ENCODE measurements around the gene CTDSPL2. TPM values are rescaled to one million over a fixed set of nuclear protein-coding genes. Genes with fewer than 3 reads are reported as not detected.

CTDSPL2 gene
- polyA plus RNA-seq, 2 of the 4 experiments (the other 2 are of a cell fraction) = 15.4 to 50.1 TPM

GRCh38 chr15:44536962-44537734 is 109.7 kb downstream of the CTDSPL2 start, which contains the start of gene EIF3J (continued):
- TF ChIP-seq NPAS2 (CRISPR knock-in tag; IDR thresholded peaks at IDR 0.05; ENCODE audit: borderline replicate concordance) (no peak), MAX (IDR thresholded peaks at IDR 0.05) (peak; percentile 7), CHD2 (IDR thresholded peaks at IDR 0.05; ENCODE audit: low read length, partially characterized antibody) (no peak), E2F6 (IDR thresholded peaks at IDR 0.05; ENCODE audit: borderline replicate concordance, low read depth) (peak; percentile 64), CBX8 (IDR thresholded peaks at IDR 0.05) (no peak), CTCF (IDR thresholded peaks at IDR 0.05) (no peak), USF2 (IDR thresholded peaks at IDR 0.05) (no peak), FOSB (CRISPR knock-in tag; IDR thresholded peaks at IDR 0.05) (no peak), HEYL (CRISPR knock-in tag; IDR thresholded peaks at IDR 0.05) (no peak), TFCP2L1 (CRISPR knock-in tag; IDR thresholded peaks at IDR 0.05) (no peak), NR3C1 (IDR thresholded peaks at IDR 0.05) (no peak), EHF (CRISPR knock-in tag; IDR thresholded peaks at IDR 0.05) (no peak), GATA3 (IDR thresholded peaks at IDR 0.05; ENCODE audit: borderline replicate concordance) (no peak), CHD4 (IDR thresholded peaks at IDR 0.05; ENCODE audit: borderline replicate concordance) (no peak), HOXB5 (CRISPR knock-in tag; IDR thresholded peaks at IDR 0.05) (0 out of 2 replicates have a peak, but pooled peaks have one; percentile 31), MAFK (IDR thresholded peaks at IDR 0.05; ENCODE audit: partially characterized antibody) (no peak), MAZ (IDR thresholded peaks at IDR 0.05; ENCODE audit: borderline replicate concordance, low read depth, low read length) (no peak), POLR2A (IDR thresholded peaks at IDR 0.05; ENCODE audit: low read length) (peak; percentile 57), ZFP36 (IDR thresholded peaks at IDR 0.05; ENCODE audit: borderline replicate concordance, partially characterized antibody) (no peak), JUNB (IDR thresholded peaks at IDR 0.05) (no peak), SMC3 (IDR thresholded peaks at IDR 0.05) (no peak), RAD21 (conservative IDR thresholded peaks at IDR 0.05 in 1 of 2, IDR thresholded peaks at IDR 0.05 in 1 of 2) (no peak), RCOR1 (IDR thresholded peaks at IDR 0.05; ENCODE audit: low read depth, low read length) (no peak), RARB (CRISPR knock-in tag; IDR thresholded peaks at IDR 0.05) (no peak), POLR2AphosphoS2 (conservative IDR thresholded peaks at IDR 0.05; ENCODE audit: low read length) (no peak), KDM1A (IDR thresholded peaks at IDR 0.05; ENCODE audit: low read depth) (no peak), MYC (IDR thresholded peaks at IDR 0.05; ENCODE audit: borderline replicate concordance, low read length) (peak; percentile 37; the same call in 1 of the 2 replicates)
